ENCODE data around the gene NRXN3. TPM values are rescaled to one million over a fixed set of nuclear protein-coding genes. Genes with fewer than 3 reads are reported as not detected.

The NRXN3 gene
- total RNA-seq, 2 experiments from 2014 or later, result not detected

- no peak overlapping the region for H3K27ac ChIP-seq (ENCODE audit: low read depth, low read length, poor library complexity, severe bottlenecking)
- H3K79me2 ChIP-seq (ENCODE audit: insufficient read depth, low read depth, low read length), result no peaks in the 10 kb centered on the region
- no peak for DNase-seq (ENCODE audit: low spot score)
- no peak overlapping the region for H2AFZ ChIP-seq (ENCODE audit: low read length)
- no peaks in the 10 kb centered on the region for H3K9me2 ChIP-seq (ENCODE audit: insufficient read depth, low read length)
- no peaks in the 10 kb centered on the region for H3K9me3 ChIP-seq (ENCODE audit: low read length)
- no peaks in the 10 kb centered on the region for H4K20me1 ChIP-seq (ENCODE audit: insufficient read depth, low read length)
- no peak overlapping the region for H3K4me3 ChIP-seq (ENCODE audit: low read depth, low read length, poor library complexity, severe bottlenecking)
- intact Hi-C loops (cut with micrococcal nuclease; ENCODE audit: unreplicated experiment), result no loop called here
- no TSS peak for BruUV-seq (replicated peaks)
- CTCF ChIA-PET (ENCODE audit: unreplicated experiment), result no interaction called here
- H3K4me1 ChIP-seq (ENCODE audit: insufficient read depth, low read length, poor library complexity, severe bottlenecking), result no peaks in the 10 kb centered on the region
- POLR2A ChIA-PET, result interaction anchor here (0.6 kb wide), 1 partner anchor 72 kb away, joined by 4 read pairs; no protein-coding TSS in a partner anchor
- no peaks in the 10 kb centered on the region for H3K36me3 ChIP-seq (ENCODE audit: insufficient read depth, low read length)
- no peak overlapping the region for H3K4me2 ChIP-seq (ENCODE audit: low read length)
- TF ChIP-seq CTCF (conservative IDR thresholded peaks at IDR 0.05; ENCODE audit: low read length) (no peak), EZH2phosphoT487 (IDR thresholded peaks at IDR 0.05; ENCODE audit: borderline replicate concordance, low read depth, low read length) (no peak)
Measured at GRCh38 chr14:79695307-79695706, 1525.1 kb downstream of the NRXN3 start.

GRCh38 chr14:79698298-79698711 lies 1528.1 kb downstream of the NRXN3 start:
- H2AFZ ChIP-seq (ENCODE audit: low read length), result no peak overlapping the region
- H3K9me2 ChIP-seq (ENCODE audit: insufficient read depth, low read length), result no peaks in the 10 kb centered on the region
- TF ChIP-seq CTCF (conservative IDR thresholded peaks at IDR 0.05; ENCODE audit: low read length), result no peak
- TF ChIP-seq EZH2phosphoT487 (IDR thresholded peaks at IDR 0.05; ENCODE audit: borderline replicate concordance, low read depth, low read length), result no peak
- no peaks in the 10 kb centered on the region for H3K4me1 ChIP-seq (ENCODE audit: insufficient read depth, low read length, poor library complexity, severe bottlenecking)
- H3K79me2 ChIP-seq (ENCODE audit: insufficient read depth, low read depth, low read length), result no peaks in the 10 kb centered on the region
- BruUV-seq (replicated peaks), result no TSS peak
- DNase-seq (ENCODE audit: low spot score), result no peak
- H3K4me2 ChIP-seq (ENCODE audit: low read length), result no peak overlapping the region
- no peak overlapping the region for H3K27ac ChIP-seq (ENCODE audit: low read depth, low read length, poor library complexity, severe bottlenecking)
- CTCF ChIA-PET (ENCODE audit: unreplicated experiment), result no interaction called here
- H3K4me3 ChIP-seq (ENCODE audit: low read depth, low read length, poor library complexity, severe bottlenecking), result no peak overlapping the region
- H4K20me1 ChIP-seq (ENCODE audit: insufficient read depth, low read length), result no peaks in the 10 kb centered on the region
- intact Hi-C loops (cut with micrococcal nuclease; ENCODE audit: unreplicated experiment), result no loop called here
- POLR2A ChIA-PET, result interaction anchor here (0.5 kb wide), 1 partner anchor 22 kb away, joined by 4 read pairs; no protein-coding TSS in a partner anchor
- H3K36me3 ChIP-seq (ENCODE audit: insufficient read depth, low read length), result no peaks in the 10 kb centered on the region
- no peaks in the 10 kb centered on the region for H3K9me3 ChIP-seq (ENCODE audit: low read length)

GRCh38 chr14:79699206-79699605 lies 1529.0 kb downstream of the NRXN3 start:
- intact Hi-C loops (cut with micrococcal nuclease; ENCODE audit: unreplicated experiment), result no loop called here

More at GRCh38 chr14:79699206-79699605, 1529.0 kb downstream of the NRXN3 start:
- no peak overlapping the region for H3K27ac ChIP-seq (ENCODE audit: low read depth, low read length, poor library complexity, severe bottlenecking)
- no peaks in the 10 kb centered on the region for H4K20me1 ChIP-seq (ENCODE audit: insufficient read depth, low read length)
- no peaks in the 10 kb centered on the region for H3K9me2 ChIP-seq (ENCODE audit: insufficient read depth, low read length)
- no peak overlapping the region for H3K4me2 ChIP-seq (ENCODE audit: low read length)
- H3K9me3 ChIP-seq (ENCODE audit: low read length), result no peaks in the 10 kb centered on the region
- H3K4me1 ChIP-seq (ENCODE audit: insufficient read depth, low read length, poor library complexity, severe bottlenecking), result no peaks in the 10 kb centered on the region
- no peaks in the 10 kb centered on the region for H3K36me3 ChIP-seq (ENCODE audit: insufficient read depth, low read length)
- CTCF ChIA-PET (ENCODE audit: unreplicated experiment), result interaction anchor here (0.5 kb wide), 1 partner anchor 9 kb away, joined by 3 read pairs; no protein-coding TSS in a partner anchor
- POLR2A ChIA-PET, result no interaction called here
- H3K4me3 ChIP-seq (ENCODE audit: low read depth, low read length, poor library complexity, severe bottlenecking), result no peak overlapping the region
- TF ChIP-seq CTCF (conservative IDR thresholded peaks at IDR 0.05; ENCODE audit: low read length) (no peak), EZH2phosphoT487 (IDR thresholded peaks at IDR 0.05; ENCODE audit: borderline replicate concordance, low read depth, low read length) (no peak)
- H3K79me2 ChIP-seq (ENCODE audit: insufficient read depth, low read depth, low read length), result no peaks in the 10 kb centered on the region
- no TSS peak for BruUV-seq (replicated peaks)
- H2AFZ ChIP-seq (ENCODE audit: low read length), result no peak overlapping the region
- no peak for DNase-seq (ENCODE audit: low spot score)
